Measurements from ENCODE around the gene TBRG4.

DNA sequence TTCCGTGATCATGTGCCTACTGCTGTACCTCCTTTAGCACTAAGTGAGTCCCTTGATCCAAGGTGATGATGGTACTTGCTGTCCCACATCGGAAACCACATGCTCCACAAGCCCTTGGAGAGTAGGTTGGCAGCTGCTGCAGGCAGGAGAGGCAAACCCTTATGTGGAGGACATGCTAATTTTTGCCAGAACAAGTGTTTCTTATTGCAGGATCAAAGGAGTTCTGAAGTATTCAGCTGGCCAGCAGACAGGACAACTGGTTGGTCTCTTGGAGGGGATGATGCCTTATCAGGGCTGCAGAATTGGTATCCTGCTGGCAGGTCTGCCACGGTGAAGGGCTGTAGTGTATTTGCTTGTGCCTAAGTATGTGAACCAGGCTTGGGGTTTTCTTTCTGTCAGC, 59.5 kb downstream of the TBRG4 start:
- TF ChIP-seq CEBPB (IDR thresholded peaks at IDR 0.05) (no peak), EGR1 (IDR thresholded peaks at IDR 0.05) (no peak), YY1 (IDR thresholded peaks at IDR 0.05; ENCODE audit: low read depth) (no peak), CREB1 (IDR thresholded peaks at IDR 0.05; ENCODE audit: low read depth) (no peak), EP300 (IDR thresholded peaks at IDR 0.05; ENCODE audit: borderline replicate concordance) (no peak), TEAD4 (IDR thresholded peaks at IDR 0.05) (no peak), TAF1 (IDR thresholded peaks at IDR 0.05; ENCODE audit: low read depth) (no peak), RAD21 (IDR thresholded peaks at IDR 0.05; ENCODE audit: low read depth) (no peak)
- TF ChIP-seq, protein P1, sequence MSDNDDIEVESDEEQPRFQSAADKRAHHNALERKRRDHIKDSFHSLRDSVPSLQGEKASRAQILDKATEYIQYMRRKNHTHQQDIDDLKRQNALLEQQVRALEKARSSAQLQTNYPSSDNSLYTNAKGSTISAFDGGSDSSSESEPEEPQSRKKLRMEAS (IDR thresholded peaks at IDR 0.05): no peak
- TF ChIP-seq, protein P2, sequence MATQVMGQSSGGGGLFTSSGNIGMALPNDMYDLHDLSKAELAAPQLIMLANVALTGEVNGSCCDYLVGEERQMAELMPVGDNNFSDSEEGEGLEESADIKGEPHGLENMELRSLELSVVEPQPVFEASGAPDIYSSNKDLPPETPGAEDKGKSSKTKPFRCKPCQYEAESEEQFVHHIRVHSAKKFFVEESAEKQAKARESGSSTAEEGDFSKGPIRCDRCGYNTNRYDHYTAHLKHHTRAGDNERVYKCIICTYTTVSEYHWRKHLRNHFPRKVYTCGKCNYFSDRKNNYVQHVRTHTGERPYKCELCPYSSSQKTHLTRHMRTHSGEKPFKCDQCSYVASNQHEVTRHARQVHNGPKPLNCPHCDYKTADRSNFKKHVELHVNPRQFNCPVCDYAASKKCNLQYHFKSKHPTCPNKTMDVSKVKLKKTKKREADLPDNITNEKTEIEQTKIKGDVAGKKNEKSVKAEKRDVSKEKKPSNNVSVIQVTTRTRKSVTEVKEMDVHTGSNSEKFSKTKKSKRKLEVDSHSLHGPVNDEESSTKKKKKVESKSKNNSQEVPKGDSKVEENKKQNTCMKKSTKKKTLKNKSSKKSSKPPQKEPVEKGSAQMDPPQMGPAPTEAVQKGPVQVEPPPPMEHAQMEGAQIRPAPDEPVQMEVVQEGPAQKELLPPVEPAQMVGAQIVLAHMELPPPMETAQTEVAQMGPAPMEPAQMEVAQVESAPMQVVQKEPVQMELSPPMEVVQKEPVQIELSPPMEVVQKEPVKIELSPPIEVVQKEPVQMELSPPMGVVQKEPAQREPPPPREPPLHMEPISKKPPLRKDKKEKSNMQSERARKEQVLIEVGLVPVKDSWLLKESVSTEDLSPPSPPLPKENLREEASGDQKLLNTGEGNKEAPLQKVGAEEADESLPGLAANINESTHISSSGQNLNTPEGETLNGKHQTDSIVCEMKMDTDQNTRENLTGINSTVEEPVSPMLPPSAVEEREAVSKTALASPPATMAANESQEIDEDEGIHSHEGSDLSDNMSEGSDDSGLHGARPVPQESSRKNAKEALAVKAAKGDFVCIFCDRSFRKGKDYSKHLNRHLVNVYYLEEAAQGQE (IDR thresholded peaks at IDR 0.05; ENCODE audit: low read depth): no peak
